Effector memory CD8-positive, alpha-beta T cell (primary cell): ENCODE data around the gene MAP3K2.
A peak's percentile ranks its signal among the peaks of the same experiment; 100 is the strongest.

Experiments
- ATAC-seq: fragments of 150-1000 bp; cut with Tn5 transposase; replicated peaks from 2 replicates; pipeline ENCODE4 v1.10.0; 2021; ENCODE audit warnings: mild to moderate bottlenecking, moderate library complexity
- DNase-seq, 3 experiments: peaks; one replicate each; pipeline ENCODE4 v3.0.0; 2021
- H3K27ac Mint-ChIP-seq, 2 donors: one replicate each; pipeline ENCODE4 v1.8.0; 2022; ENCODE audit warnings: mild to moderate bottlenecking in 2 of 2, mixed read lengths in 2 of 2, moderate library complexity in 2 of 2
- H3K27me3 Mint-ChIP-seq, 2 donors: one replicate each; pipeline ENCODE4 v1.8.0; 2022; ENCODE audit warnings: mixed read lengths in 2 of 2
- H3K36me3 Mint-ChIP-seq: one replicate; pipeline ENCODE4 v1.8.0; 2022; ENCODE audit warnings: mild to moderate bottlenecking, moderate library complexity, mixed read lengths; ENCODE audit not compliant: insufficient read depth
- H3K4me1 Mint-ChIP-seq, 2 donors: one replicate each; pipeline ENCODE4 v1.8.0; 2022; ENCODE audit warnings: low read depth in 2 of 2, mixed read lengths in 2 of 2
- H3K4me3 Mint-ChIP-seq, 2 donors: one replicate each; pipeline ENCODE4 v1.8.0; 2022; ENCODE audit warnings: mild to moderate bottlenecking in 2 of 2, mixed read lengths in 2 of 2, moderate library complexity in 2 of 2
- H3K9me3 Mint-ChIP-seq, 2 donors: one replicate each; pipeline ENCODE4 v1.8.0; 2022; ENCODE audit warnings: mixed read lengths in 2 of 2

Gene MAP3K2

GRCh38 chr2:127320586-127321275, 67.0 kb downstream of the MAP3K2 start:
- Mint-ChIP-seq H3K4me1 (no peaks in the 10 kb centered on the region), H3K9me3 (peaks cover 0 to 3% of the 10 kb centered on the region in 2 donors), H3K27ac (peak overlapping the region in 1 of 2 donors; percentile 0), H3K4me3 (no peak overlapping the region), H3K27me3 (no peaks in the 10 kb centered on the region), H3K36me3 (peaks cover 66% of the 10 kb centered on the region)
- ATAC-seq: no peak
- DNase-seq: no peak

GRCh38 chr2:127320067-127320466, 67.7 kb downstream of the MAP3K2 start:
- Mint-ChIP-seq H3K9me3 (peaks cover 0 to 3% of the 10 kb centered on the region in 2 donors), H3K4me3 (no peak overlapping the region), H3K36me3 (peaks cover 67% of the 10 kb centered on the region), H3K27ac (no peak overlapping the region), H3K27me3 (no peaks in the 10 kb centered on the region), H3K4me1 (no peaks in the 10 kb centered on the region)
- no peak for ATAC-seq
- no peak for DNase-seq

GRCh38 chr2:127314193-127314988, 73.4 kb downstream of the MAP3K2 start:
- Mint-ChIP-seq H3K4me1 (no peaks in the 10 kb centered on the region), H3K4me3 (no peak overlapping the region), H3K9me3 (no peaks in the 10 kb centered on the region), H3K36me3 (peaks cover 80% of the 10 kb centered on the region), H3K27me3 (no peaks in the 10 kb centered on the region), H3K27ac (no peak overlapping the region)
- DNase-seq: no peak
- no peak for ATAC-seq

GRCh38 chr2:127313406-127313805, 74.4 kb downstream of the MAP3K2 start:
- H3K4me3 Mint-ChIP-seq: no peak overlapping the region
- H3K9me3 Mint-ChIP-seq: no peaks in the 10 kb centered on the region
- H3K36me3 Mint-ChIP-seq: peaks cover 75% of the 10 kb centered on the region
- DNase-seq (no peak), ATAC-seq (no peak)
- no peak overlapping the region for H3K27ac Mint-ChIP-seq
- no peaks in the 10 kb centered on the region for H3K27me3 Mint-ChIP-seq
- no peaks in the 10 kb centered on the region for H3K4me1 Mint-ChIP-seq

GRCh38 chr2:127310980-127311379, 76.8 kb downstream of the MAP3K2 start:
- peak overlapping the region in 1 of 2 donors; percentile 41 for H3K27ac Mint-ChIP-seq
- H3K9me3 Mint-ChIP-seq: no peaks in the 10 kb centered on the region
- H3K27me3 Mint-ChIP-seq: no peaks in the 10 kb centered on the region
- no peak for DNase-seq
- no peaks in the 10 kb centered on the region for H3K4me1 Mint-ChIP-seq
- no peak overlapping the region for H3K4me3 Mint-ChIP-seq
- no peak for ATAC-seq
- peaks cover 64% of the 10 kb centered on the region for H3K36me3 Mint-ChIP-seq

GRCh38 chr2:127309468-127309867, 78.3 kb downstream of the MAP3K2 start:
- Mint-ChIP-seq H3K27me3 (no peaks in the 10 kb centered on the region), H3K27ac (no peak overlapping the region), H3K4me1 (no peaks in the 10 kb centered on the region), H3K9me3 (no peaks in the 10 kb centered on the region), H3K36me3 (peaks cover 49% of the 10 kb centered on the region), H3K4me3 (no peak overlapping the region)
- ATAC-seq (no peak), DNase-seq (no peak)

- no peak for DNase-seq
- Mint-ChIP-seq H3K27ac (no peak overlapping the region), H3K36me3 (peaks cover 41% of the 10 kb centered on the region), H3K27me3 (no peaks in the 10 kb centered on the region), H3K4me1 (no peaks in the 10 kb centered on the region), H3K9me3 (no peaks in the 10 kb centered on the region), H3K4me3 (no peak overlapping the region)
- no peak for ATAC-seq
Measured at GRCh38 chr2:127308586-127309138, 79.1 kb downstream of the MAP3K2 start.

GRCh38 chr2:127305990-127306585, 81.7 kb downstream of the MAP3K2 start:
- H3K4me3 Mint-ChIP-seq: no peak overlapping the region
- ATAC-seq (no peak), DNase-seq (no peak)
- H3K4me1 Mint-ChIP-seq: no peaks in the 10 kb centered on the region
- H3K27me3 Mint-ChIP-seq: no peaks in the 10 kb centered on the region
- no peaks in the 10 kb centered on the region for H3K9me3 Mint-ChIP-seq
- H3K36me3 Mint-ChIP-seq: peaks cover 22% of the 10 kb centered on the region
- peak overlapping the region in 1 of 2 donors; percentile 70 for H3K27ac Mint-ChIP-seq

- ATAC-seq (no peak), DNase-seq (no peak)
- no peaks in the 10 kb centered on the region for H3K9me3 Mint-ChIP-seq
- H3K27ac Mint-ChIP-seq: no peak overlapping the region
- H3K4me1 Mint-ChIP-seq: no peaks in the 10 kb centered on the region
- H3K4me3 Mint-ChIP-seq: no peak overlapping the region
- no peaks in the 10 kb centered on the region for H3K27me3 Mint-ChIP-seq
- peaks cover 7% of the 10 kb centered on the region for H3K36me3 Mint-ChIP-seq
Measured at GRCh38 chr2:127302168-127302567, 85.6 kb downstream of the MAP3K2 start.

- peak; percentile 66 to 71 (median 71) for DNase-seq
- peaks cover 8% of the 10 kb centered on the region for H3K36me3 Mint-ChIP-seq
- no peaks in the 10 kb centered on the region for H3K27me3 Mint-ChIP-seq
- peak within 1 kb of the TSS; percentile 92 to 98 for H3K4me3 Mint-ChIP-seq
- H3K9me3 Mint-ChIP-seq: no peaks in the 10 kb centered on the region
- peak within 1 kb of the TSS; percentile 93 to 97 for H3K27ac Mint-ChIP-seq
- peaks cover 29 to 30% of the 10 kb centered on the region in 2 donors for H3K4me1 Mint-ChIP-seq
- ATAC-seq: peak; percentile 97
Measured at GRCh38 chr2:127293748-127294562, 93.8 kb downstream of the MAP3K2 start, which contains the start of gene ERCC3. ERCC3 (minus strand) TSS chr2:127294144; CDS start chr2:127294081, 63 bp downstream.

GRCh38 chr2:127293386-127293747, 94.4 kb downstream of the MAP3K2 start:
- H3K4me3 Mint-ChIP-seq: peak overlapping the region; percentile 92 to 98

GRCh38 chr2:127288274-127288673, 99.5 kb downstream of the MAP3K2 start:
- H3K27ac Mint-ChIP-seq: no peak overlapping the region
- H3K9me3 Mint-ChIP-seq: no peaks in the 10 kb centered on the region
- H3K4me1 Mint-ChIP-seq: peaks cover 33 to 51% of the 10 kb centered on the region in 2 donors
- no peak for DNase-seq
- no peak overlapping the region for H3K4me3 Mint-ChIP-seq
- no peak for ATAC-seq
- H3K27me3 Mint-ChIP-seq: no peaks in the 10 kb centered on the region
- H3K36me3 Mint-ChIP-seq: peaks cover 54% of the 10 kb centered on the region

More at GRCh38 chr2:127293386-127293747, 94.4 kb downstream of the MAP3K2 start:
- peaks cover 8% of the 10 kb centered on the region for H3K36me3 Mint-ChIP-seq
- DNase-seq: no peak
- H3K4me1 Mint-ChIP-seq: peaks cover 31 to 36% of the 10 kb centered on the region in 2 donors
- H3K27ac Mint-ChIP-seq: peak overlapping the region; percentile 93 to 97
- no peaks in the 10 kb centered on the region for H3K27me3 Mint-ChIP-seq
- no peak for ATAC-seq
- no peaks in the 10 kb centered on the region for H3K9me3 Mint-ChIP-seq

GRCh38 chr2:127283275-127283674, 104.5 kb downstream of the MAP3K2 start:
- Mint-ChIP-seq H3K36me3 (peaks cover 77% of the 10 kb centered on the region), H3K4me3 (no peak overlapping the region), H3K4me1 (peaks cover 24 to 45% of the 10 kb centered on the region in 2 donors), H3K27ac (no peak overlapping the region), H3K27me3 (no peaks in the 10 kb centered on the region), H3K9me3 (no peaks in the 10 kb centered on the region)
- DNase-seq: no peak
- no peak for ATAC-seq
